Chondrocyte (in vitro differentiated cells): ENCODE data around the gene NELFA. TPM values are rescaled to one million over a fixed set of nuclear protein-coding genes. Genes with fewer than 3 reads are reported as not detected.

Source experiments
- DNase-seq: peaks from one replicate; pipeline ENCODE4 v3.0.0; 2021; ENCODE audit warnings: mixed read lengths, low spot score
- H3K27ac Mint-ChIP-seq: one replicate; pipeline ENCODE4 v1.8.0; 2021; ENCODE audit warnings: mild to moderate bottlenecking, moderate library complexity, mixed read lengths; ENCODE audit not compliant: unreplicated experiment
- H3K27me3 Mint-ChIP-seq: 2 replicates; pipeline ENCODE4 v1.8.0; 2021; ENCODE audit warnings: low read depth, mixed read lengths
- H3K36me3 Mint-ChIP-seq: 2 replicates; pipeline ENCODE4 v1.8.0; 2021; ENCODE audit warnings: low read depth, mixed read lengths
- H3K4me1 Mint-ChIP-seq: 2 replicates; pipeline ENCODE4 v1.8.0; 2021; ENCODE audit warnings: low read depth, mild to moderate bottlenecking, mixed read lengths
- H3K4me3 Mint-ChIP-seq: one replicate; pipeline ENCODE4 v1.8.0; 2021; ENCODE audit warnings: mild to moderate bottlenecking, moderate library complexity, mixed read lengths; ENCODE audit not compliant: unreplicated experiment
- H3K9me3 Mint-ChIP-seq: 2 replicates; pipeline ENCODE4 v1.8.0; 2021; ENCODE audit warnings: low read depth, mixed read lengths
- total RNA-seq: library from RNA; stranded (reverse); gene quantifications from 3 replicates; pipeline ENCODE4 v1.2.1, GENCODE V29; 2021
- TF ChIP-seq, protein P1 (sequence below): fragments of 200-600 bp; sonication (generic); IDR thresholded peaks from 2 replicates; pipeline ENCODE4 v1.5.0; 2021; ENCODE audit warnings: antibody characterized with exemption, mild to moderate bottlenecking, moderate library complexity

The NELFA gene
- total RNA-seq, 1 donor from 2014 or later = 23.5 TPM

GRCh38 chr4:1991087-1991486 is 17.7 kb downstream of the NELFA start:
- no peak overlapping the region for H3K4me3 Mint-ChIP-seq
- DNase-seq = peak; percentile 39
- H3K9me3 Mint-ChIP-seq = no peaks in the 10 kb centered on the region
- H3K27me3 Mint-ChIP-seq = no peaks in the 10 kb centered on the region
- H3K36me3 Mint-ChIP-seq = peaks cover 5% of the 10 kb centered on the region
- TF ChIP-seq, protein P1, sequence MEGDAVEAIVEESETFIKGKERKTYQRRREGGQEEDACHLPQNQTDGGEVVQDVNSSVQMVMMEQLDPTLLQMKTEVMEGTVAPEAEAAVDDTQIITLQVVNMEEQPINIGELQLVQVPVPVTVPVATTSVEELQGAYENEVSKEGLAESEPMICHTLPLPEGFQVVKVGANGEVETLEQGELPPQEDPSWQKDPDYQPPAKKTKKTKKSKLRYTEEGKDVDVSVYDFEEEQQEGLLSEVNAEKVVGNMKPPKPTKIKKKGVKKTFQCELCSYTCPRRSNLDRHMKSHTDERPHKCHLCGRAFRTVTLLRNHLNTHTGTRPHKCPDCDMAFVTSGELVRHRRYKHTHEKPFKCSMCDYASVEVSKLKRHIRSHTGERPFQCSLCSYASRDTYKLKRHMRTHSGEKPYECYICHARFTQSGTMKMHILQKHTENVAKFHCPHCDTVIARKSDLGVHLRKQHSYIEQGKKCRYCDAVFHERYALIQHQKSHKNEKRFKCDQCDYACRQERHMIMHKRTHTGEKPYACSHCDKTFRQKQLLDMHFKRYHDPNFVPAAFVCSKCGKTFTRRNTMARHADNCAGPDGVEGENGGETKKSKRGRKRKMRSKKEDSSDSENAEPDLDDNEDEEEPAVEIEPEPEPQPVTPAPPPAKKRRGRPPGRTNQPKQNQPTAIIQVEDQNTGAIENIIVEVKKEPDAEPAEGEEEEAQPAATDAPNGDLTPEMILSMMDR = no peak
- H3K27ac Mint-ChIP-seq = peak overlapping the region; percentile 45
- no peaks in the 10 kb centered on the region for H3K4me1 Mint-ChIP-seq

- TF ChIP-seq, protein P1 = no peak
- H3K27ac Mint-ChIP-seq = no peak overlapping the region
- no peaks in the 10 kb centered on the region for H3K4me1 Mint-ChIP-seq
- peaks cover 5% of the 10 kb centered on the region for H3K36me3 Mint-ChIP-seq
- no peaks in the 10 kb centered on the region for H3K9me3 Mint-ChIP-seq
- H3K4me3 Mint-ChIP-seq = no peak overlapping the region
- DNase-seq = no peak
- H3K27me3 Mint-ChIP-seq = no peaks in the 10 kb centered on the region
Measured at GRCh38 chr4:1990676-1991075, 18.1 kb downstream of the NELFA start.

DNA sequence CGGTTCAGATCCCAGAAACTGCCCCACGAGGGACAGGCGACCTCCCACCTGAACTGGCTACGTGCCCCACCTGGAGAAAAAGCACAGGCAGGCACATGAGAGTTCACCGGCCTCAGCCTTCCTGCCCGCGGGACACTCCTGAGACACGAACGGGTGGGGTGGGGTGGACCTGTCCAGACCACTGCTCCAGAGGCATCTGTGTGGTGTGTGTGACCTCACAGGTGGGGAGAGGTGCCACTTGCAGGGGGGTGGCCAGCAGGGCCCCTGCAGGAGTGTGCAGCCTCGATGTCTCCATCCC is 18.5 kb downstream of the NELFA start:
- no peak overlapping the region for H3K27ac Mint-ChIP-seq
- H3K27me3 Mint-ChIP-seq = no peaks in the 10 kb centered on the region
- H3K4me3 Mint-ChIP-seq = no peak overlapping the region

DNA sequence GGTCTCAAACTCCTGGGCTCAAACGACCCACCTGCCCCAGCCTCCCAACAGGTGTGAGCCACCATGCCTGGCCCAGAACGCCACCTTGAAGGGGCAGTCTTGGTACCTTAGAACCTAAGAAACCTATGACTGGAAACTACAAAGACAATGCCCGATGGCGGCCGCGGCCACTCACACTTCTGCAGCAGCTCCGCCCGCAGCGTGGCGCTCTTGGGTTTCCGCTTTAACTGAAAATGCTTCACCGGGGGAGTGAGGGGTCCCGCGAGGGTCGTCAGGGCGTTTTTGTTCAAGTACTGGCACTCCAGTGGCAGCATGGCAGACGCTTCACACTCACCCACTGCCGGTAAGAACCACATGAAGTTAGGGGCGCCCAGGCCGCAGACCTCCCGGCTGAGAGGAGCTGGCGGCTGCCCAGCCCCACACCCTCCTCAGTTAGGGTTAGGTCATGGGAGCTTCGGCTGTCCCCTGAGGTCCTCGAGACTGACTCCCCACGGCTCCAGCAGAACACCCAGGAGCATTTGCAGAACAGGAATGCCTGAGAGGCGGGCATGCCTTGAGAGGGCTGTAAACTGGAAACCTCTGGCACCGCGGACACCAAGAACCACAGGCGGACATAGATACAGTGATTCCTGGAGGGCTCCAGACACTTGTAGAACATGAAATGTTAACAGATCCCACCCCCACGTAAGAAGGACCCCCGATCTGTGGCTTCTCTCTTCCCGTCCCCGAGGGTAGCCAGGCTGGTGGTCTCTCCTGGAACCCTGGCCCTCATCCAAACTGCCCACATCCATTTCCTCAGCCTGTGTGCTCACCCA is 19.0 kb downstream of the NELFA start:
- no peak overlapping the region for H3K27ac Mint-ChIP-seq
- H3K4me3 Mint-ChIP-seq = no peak overlapping the region
- TF ChIP-seq, protein P1 = no peak
- peaks cover 5% of the 10 kb centered on the region for H3K36me3 Mint-ChIP-seq
- H3K4me1 Mint-ChIP-seq = peaks cover under 1% of the 10 kb centered on the region
- H3K9me3 Mint-ChIP-seq = no peaks in the 10 kb centered on the region
- H3K27me3 Mint-ChIP-seq = no peaks in the 10 kb centered on the region
- DNase-seq = peak; percentile 87

More for the DNA sequence above, 18.5 kb downstream of the NELFA start:
- Mint-ChIP-seq H3K4me1 (no peaks in the 10 kb centered on the region), H3K9me3 (no peaks in the 10 kb centered on the region), H3K36me3 (peaks cover 5% of the 10 kb centered on the region)
- DNase-seq = peak; percentile 66
- TF ChIP-seq, protein P1 = no peak

GRCh38 chr4:1988327-1988724 is 20.4 kb downstream of the NELFA start:
- H3K4me3 Mint-ChIP-seq = no peak overlapping the region
- TF ChIP-seq, protein P1 = no peak
- peak; percentile 42 for DNase-seq
- peaks cover 5% of the 10 kb centered on the region for H3K4me1 Mint-ChIP-seq
- no peak overlapping the region for H3K27ac Mint-ChIP-seq
- no peaks in the 10 kb centered on the region for H3K27me3 Mint-ChIP-seq
- no peaks in the 10 kb centered on the region for H3K9me3 Mint-ChIP-seq
- H3K36me3 Mint-ChIP-seq = peaks cover 8% of the 10 kb centered on the region
